ENCODE data around the gene FAAP20.

The FAAP20 gene

GRCh38 chr1:2170211-2170610 lies 24.4 kb downstream of the FAAP20 start:
- no peaks in the 10 kb centered on the region for H3K27me3 ChIP-seq (ENCODE audit: insufficient read depth, low read length)
- peaks cover 52 to 55% of the 10 kb centered on the region in 2 experiments for H3K36me3 ChIP-seq (ENCODE audit: control insufficient read depth in 1 of 2, insufficient read depth in 2 of 2, low read length in 2 of 2)
- peaks cover 6 to 11% of the 10 kb centered on the region in 2 experiments for H3K4me1 ChIP-seq (ENCODE audit: control insufficient read depth in 1 of 2, insufficient read depth in 2 of 2, low read length in 2 of 2)
- H3K9ac ChIP-seq (ENCODE audit: low read length) = no peak overlapping the region
- H3K4me3 ChIP-seq (ENCODE audit: low read depth, low read length) = no peak overlapping the region
- no peak overlapping the region for H3K27ac ChIP-seq (ENCODE audit: low read depth, low read length)
- no peak overlapping the region for H3K4me2 ChIP-seq (ENCODE audit: low read length)
- no peak overlapping the region for H3K4ac ChIP-seq (ENCODE audit: low read depth, low read length)
- no peak overlapping the region for H4K12ac ChIP-seq (ENCODE audit: low read depth, low read length)
- no peak overlapping the region for H2BK120ac ChIP-seq (ENCODE audit: insufficient read depth, low read length, poor library complexity)
- no peak overlapping the region for H4K8ac ChIP-seq (ENCODE audit: low read depth, low read length)
- H2AFZ ChIP-seq (ENCODE audit: insufficient read depth, low read length, poor library complexity) = no peak overlapping the region
- WGBS (ENCODE audit: extremely low coverage, insufficient coverage, insufficient read length) = no CpG with 5 or more reads among the region's 11 CpGs
- peaks cover 3% of the 10 kb centered on the region for H3K79me1 ChIP-seq (ENCODE audit: low read length)
- H3K9me3 ChIP-seq (ENCODE audit: insufficient read depth, low read depth, low read length) = peaks cover 5% of the 10 kb centered on the region
- peaks cover 2% of the 10 kb centered on the region for H3K79me2 ChIP-seq (ENCODE audit: control insufficient read depth, insufficient read depth, low read length, poor library complexity)
- H2AK5ac ChIP-seq (ENCODE audit: low read length) = no peak overlapping the region
- DNase-seq = no peak
- no peak overlapping the region for H3K18ac ChIP-seq (ENCODE audit: low read length)
- H3K23ac ChIP-seq (ENCODE audit: low read length) = no peak overlapping the region
- H2BK5ac ChIP-seq (ENCODE audit: low read depth, low read length, poor library complexity) = no peak overlapping the region
- no peak overlapping the region for H3K14ac ChIP-seq (ENCODE audit: low read length)
- no peak overlapping the region for H4K91ac ChIP-seq (ENCODE audit: low read depth, low read length)
- no peak overlapping the region for H2BK12ac ChIP-seq (ENCODE audit: low read length)

- Histone ChIP-seq H3K79me2 (ENCODE audit: control insufficient read depth, insufficient read depth, low read length, poor library complexity) (peaks cover 2% of the 10 kb centered on the region), H2AK5ac (ENCODE audit: low read length) (no peak overlapping the region), H3K4me2 (ENCODE audit: low read length) (no peak overlapping the region), H3K79me1 (ENCODE audit: low read length) (peaks cover 3% of the 10 kb centered on the region), H3K36me3 (ENCODE audit: control insufficient read depth in 1 of 2, insufficient read depth in 2 of 2, low read length in 2 of 2) (peaks cover 49 to 50% of the 10 kb centered on the region in 2 experiments), H3K4ac (ENCODE audit: low read depth, low read length) (no peak overlapping the region), H3K23ac (ENCODE audit: low read length) (no peak overlapping the region), H2BK120ac (ENCODE audit: insufficient read depth, low read length, poor library complexity) (no peak overlapping the region), H4K91ac (ENCODE audit: low read depth, low read length) (no peak overlapping the region), H2BK12ac (ENCODE audit: low read length) (no peak overlapping the region), H3K18ac (ENCODE audit: low read length) (no peak overlapping the region), H3K4me1 (ENCODE audit: control insufficient read depth in 1 of 2, insufficient read depth in 2 of 2, low read length in 2 of 2) (peaks cover 6 to 11% of the 10 kb centered on the region in 2 experiments), H3K4me3 (ENCODE audit: low read depth, low read length) (no peak overlapping the region), H3K14ac (ENCODE audit: low read length) (no peak overlapping the region), H3K9ac (ENCODE audit: low read length) (no peak overlapping the region), H2BK5ac (ENCODE audit: low read depth, low read length, poor library complexity) (no peak overlapping the region), H3K27me3 (ENCODE audit: insufficient read depth, low read length) (no peaks in the 10 kb centered on the region), H3K27ac (ENCODE audit: low read depth, low read length) (no peak overlapping the region), H2AFZ (ENCODE audit: insufficient read depth, low read length, poor library complexity) (no peak overlapping the region), H4K8ac (ENCODE audit: low read depth, low read length) (no peak overlapping the region), H3K9me3 (ENCODE audit: insufficient read depth, low read depth, low read length) (peaks cover 5% of the 10 kb centered on the region), H4K12ac (ENCODE audit: low read depth, low read length) (no peak overlapping the region)
- WGBS (ENCODE audit: extremely low coverage, insufficient coverage, insufficient read length) = no CpG with 5 or more reads among the region's 43 CpGs
- no peak for DNase-seq
These were observed 25.3 kb downstream of the FAAP20 start for GRCh38 chr1:2169200-2169836.

GRCh38 chr1:2168535-2168934 lies 26.0 kb downstream of the FAAP20 start:
- H3K4me1 ChIP-seq (ENCODE audit: control insufficient read depth in 1 of 2, insufficient read depth in 2 of 2, low read length in 2 of 2) = peaks cover 6 to 11% of the 10 kb centered on the region in 2 experiments
- H2BK5ac ChIP-seq (ENCODE audit: low read depth, low read length, poor library complexity) = no peak overlapping the region
- no peak overlapping the region for H3K4ac ChIP-seq (ENCODE audit: low read depth, low read length)
- no peak overlapping the region for H3K27ac ChIP-seq (ENCODE audit: low read depth, low read length)
- H3K4me2 ChIP-seq (ENCODE audit: low read length) = no peak overlapping the region
- H3K79me1 ChIP-seq (ENCODE audit: low read length) = peaks cover 3% of the 10 kb centered on the region
- no peak overlapping the region for H4K8ac ChIP-seq (ENCODE audit: low read depth, low read length)
- no peak overlapping the region for H3K23ac ChIP-seq (ENCODE audit: low read length)
- H3K36me3 ChIP-seq (ENCODE audit: control insufficient read depth in 1 of 2, insufficient read depth in 2 of 2, low read length in 2 of 2) = peaks cover 46 to 47% of the 10 kb centered on the region in 2 experiments
- no peak overlapping the region for H3K4me3 ChIP-seq (ENCODE audit: low read depth, low read length)
- no peak overlapping the region for H2AK5ac ChIP-seq (ENCODE audit: low read length)
- H3K9ac ChIP-seq (ENCODE audit: low read length) = no peak overlapping the region
- no peak overlapping the region for H4K12ac ChIP-seq (ENCODE audit: low read depth, low read length)
- H3K27me3 ChIP-seq (ENCODE audit: insufficient read depth, low read length) = no peaks in the 10 kb centered on the region
- no peak for DNase-seq
- H3K18ac ChIP-seq (ENCODE audit: low read length) = no peak overlapping the region
- WGBS (ENCODE audit: extremely low coverage, insufficient coverage, insufficient read length) = no CpG with 5 or more reads among the region's 12 CpGs
- H4K91ac ChIP-seq (ENCODE audit: low read depth, low read length) = no peak overlapping the region
- no peak overlapping the region for H2BK12ac ChIP-seq (ENCODE audit: low read length)
- H2BK120ac ChIP-seq (ENCODE audit: insufficient read depth, low read length, poor library complexity) = no peak overlapping the region
- H3K79me2 ChIP-seq (ENCODE audit: control insufficient read depth, insufficient read depth, low read length, poor library complexity) = peaks cover 2% of the 10 kb centered on the region
- peaks cover 5% of the 10 kb centered on the region for H3K9me3 ChIP-seq (ENCODE audit: insufficient read depth, low read depth, low read length)
- H3K14ac ChIP-seq (ENCODE audit: low read length) = no peak overlapping the region
- H2AFZ ChIP-seq (ENCODE audit: insufficient read depth, low read length, poor library complexity) = no peak overlapping the region

GRCh38 chr1:2168090-2168489 lies 26.5 kb downstream of the FAAP20 start:
- Histone ChIP-seq H3K18ac (ENCODE audit: low read length) (no peak overlapping the region), H3K4ac (ENCODE audit: low read depth, low read length) (no peak overlapping the region), H4K12ac (ENCODE audit: low read depth, low read length) (no peak overlapping the region), H4K91ac (ENCODE audit: low read depth, low read length) (no peak overlapping the region), H3K36me3 (ENCODE audit: control insufficient read depth in 1 of 2, insufficient read depth in 2 of 2, low read length in 2 of 2) (peaks cover 47 to 48% of the 10 kb centered on the region in 2 experiments), H3K27me3 (ENCODE audit: insufficient read depth, low read length) (no peaks in the 10 kb centered on the region), H3K27ac (ENCODE audit: low read depth, low read length) (no peak overlapping the region), H2BK120ac (ENCODE audit: insufficient read depth, low read length, poor library complexity) (no peak overlapping the region), H2BK12ac (ENCODE audit: low read length) (no peak overlapping the region), H3K14ac (ENCODE audit: low read length) (no peak overlapping the region), H2AK5ac (ENCODE audit: low read length) (no peak overlapping the region), H2AFZ (ENCODE audit: insufficient read depth, low read length, poor library complexity) (no peak overlapping the region), H3K23ac (ENCODE audit: low read length) (no peak overlapping the region), H3K4me1 (ENCODE audit: control insufficient read depth in 1 of 2, insufficient read depth in 2 of 2, low read length in 2 of 2) (peaks cover 6 to 11% of the 10 kb centered on the region in 2 experiments), H3K9ac (ENCODE audit: low read length) (no peak overlapping the region), H3K79me2 (ENCODE audit: control insufficient read depth, insufficient read depth, low read length, poor library complexity) (peaks cover 2% of the 10 kb centered on the region), H3K4me2 (ENCODE audit: low read length) (no peak overlapping the region), H3K79me1 (ENCODE audit: low read length) (peaks cover 3% of the 10 kb centered on the region), H4K8ac (ENCODE audit: low read depth, low read length) (no peak overlapping the region), H3K9me3 (ENCODE audit: insufficient read depth, low read depth, low read length) (peaks cover 5% of the 10 kb centered on the region), H2BK5ac (ENCODE audit: low read depth, low read length, poor library complexity) (no peak overlapping the region), H3K4me3 (ENCODE audit: low read depth, low read length) (no peak overlapping the region)
- WGBS (ENCODE audit: extremely low coverage, insufficient coverage, insufficient read length) = no CpG with 5 or more reads among the region's 13 CpGs
- DNase-seq = no peak
